Breast epithelium (tissue), 3 donors: ENCODE results near the gene FHDC1.

Experiments
- CTCF ChIP-seq, 3 donors: fragments of 450-650 bp; IDR thresholded peaks; one replicate each; pipeline ENCODE4 v1.5.1; 2016 to 2017; ENCODE audit warnings: antibody characterized with exemption in 3 of 3, mild to moderate bottlenecking in 3 of 3, moderate library complexity in 3 of 3
- POLR2AphosphoS5 ChIP-seq, 3 donors: sonication (generic); formaldehyde crosslinking; IDR thresholded peaks; one replicate each; pipeline ENCODE4 v1.6.1; 2017; ENCODE audit warnings: antibody characterized with exemption in 3 of 3

GRCh38 chr4:152953514-152953913 is 17.4 kb downstream of the FHDC1 start:
- TF ChIP-seq POLR2AphosphoS5 (IDR thresholded peaks at IDR 0.05) (no peak), CTCF (IDR thresholded peaks at IDR 0.05) (no peak)
